ENCODE measurements around the gene CFAP43. TPM values are rescaled to one million over a fixed set of nuclear protein-coding genes. Genes with fewer than 3 reads are reported as not detected.
A peak's percentile ranks its signal among the peaks of the same experiment; 100 is the strongest.

Gene CFAP43
- total and polyA plus RNA-seq, 2 of the 8 experiments (the other 6 are each of a cell fraction or from before 2014, with no cell fraction given) = 0.11 to 0.27 TPM

GRCh38 chr10:104256335-104256961 lies 24.3 kb upstream of the CFAP43 start:
- Histone ChIP-seq H2BK12ac (ENCODE audit: low read depth, low read length) (no peak overlapping the region), H3K27me3 (replicated peaks in 1 of 4; ENCODE audit: control insufficient read depth in 3 of 4, extremely low read depth in 1 of 4, insufficient read depth in 3 of 4, low read length in 3 of 4) (peaks cover 0 to 9% (median 5%) of the 10 kb centered on the region in 4 experiments; a peak in 5 of 7 replicates), H4K91ac (replicated peaks; ENCODE audit: insufficient read length, low read length) (no peak overlapping the region), H3K9me3 (ENCODE audit: insufficient read depth in 2 of 2, low read depth in 1 of 2, low read length in 1 of 2) (no peaks in the 10 kb centered on the region), H3K56ac (replicated peaks; ENCODE audit: insufficient read length, low read depth, low read length) (no peak overlapping the region), H3K79me2 (ENCODE audit: control insufficient read depth in 1 of 2, insufficient read depth in 2 of 2, low read length in 2 of 2) (no peaks in the 10 kb centered on the region), H3K23me2 (ENCODE audit: low read depth, low read length) (peaks cover 9% of the 10 kb centered on the region), H4K20me1 (replicated peaks in 1 of 2; ENCODE audit: control insufficient read depth in 1 of 2, insufficient read depth in 2 of 2, low read length in 2 of 2) (peaks cover 2 to 10% of the 10 kb centered on the region in 2 experiments), H3K4me1 (replicated peaks in 1 of 4; ENCODE audit: control insufficient read depth in 3 of 4, insufficient read depth in 4 of 4, low read length in 3 of 4) (peaks cover 5 to 20% (median 16%) of the 10 kb centered on the region in 4 experiments), H2BK15ac (ENCODE audit: low read length) (no peak overlapping the region), H3K4me3 (ENCODE audit: extremely low read depth in 1 of 4, insufficient read depth in 2 of 4, low read depth in 3 of 4, low read length in 4 of 4) (no peak overlapping the region), H2AK5ac (ENCODE audit: low read depth, low read length) (no peak overlapping the region), H3K36me3 (ENCODE audit: control insufficient read depth in 2 of 4, insufficient read depth in 4 of 4, low read length in 3 of 4) (peaks cover 0 to 8% (median 3%) of the 10 kb centered on the region in 4 experiments; a peak in 4 of 8 replicates), H3K18ac (ENCODE audit: extremely low read depth, low read length) (no peak overlapping the region), H3K23ac (ENCODE audit: insufficient read length) (no peak overlapping the region), H4K5ac (ENCODE audit: insufficient read length, low read depth, low read length) (no peak overlapping the region), H3K79me1 (ENCODE audit: low read depth, low read length) (no peaks in the 10 kb centered on the region; the same call in 1 of the 2 replicates), H3K27ac (ENCODE audit: low read depth, low read length) (no peak overlapping the region), H4K8ac (ENCODE audit: extremely low read depth, insufficient read depth, low read length) (no peak overlapping the region), H3K4me2 (ENCODE audit: insufficient read depth in 1 of 2, low read depth in 2 of 2, low read length in 2 of 2) (peak overlapping the region in 1 of 2 experiments; percentile 93; a peak in 1 of 4 replicates), H2BK120ac (replicated peaks; ENCODE audit: low read depth, low read length) (no peak overlapping the region), H3K4ac (replicated peaks; ENCODE audit: insufficient read length, low read depth, low read length) (no peak overlapping the region), H3K9ac (replicated peaks in 1 of 4; ENCODE audit: extremely low read depth in 1 of 4, low read depth in 3 of 4, low read length in 3 of 4) (no peak overlapping the region), H2AFZ (ENCODE audit: low read length) (no peak overlapping the region), H3K14ac (ENCODE audit: insufficient read length) (no peak overlapping the region), H2BK5ac (ENCODE audit: low read depth, low read length) (no peak overlapping the region), H2BK20ac (ENCODE audit: low read length) (no peak overlapping the region)
- no peak for DNase-seq (ENCODE audit: low read depth in 1 of 2, low spot score in 2 of 2)
- CTCF ChIA-PET (ENCODE audit: partially characterized antibody) = interaction anchor here (0.6 to 1.5 kb wide), 6 partner anchors 11 to 595 kb away, joined by 3 to 7 read pairs (median 4); no protein-coding TSS in a partner anchor
- POLR2A ChIA-PET (ENCODE audit: partially characterized antibody) = interaction anchor here (1.0 to 7.7 kb wide), 4 partner anchors 13 to 135 kb away, joined by 3 to 81 read pairs (median 14); partner anchors contain the start of genes GSTO2 and SFR1
- 84% methylated on average over 1 of the region's 1 CpG; no CpG with 5 or more reads in 1 of the 2 experiments for WGBS, 2 experiments (ENCODE audit: extremely low coverage in 1 of 2, insufficient coverage in 1 of 2, insufficient read length in 1 of 2, insufficient replicate concordance in 2 of 2, low coverage in 1 of 2, low lambda C conversion rate in 2 of 2, missing lambda C conversion rate in 1 of 2)
- FAIRE-seq = no peak
- TF ChIP-seq KDM5A (IDR thresholded peaks at IDR 0.05; ENCODE audit: low read length) (no peak), CTBP2 (IDR thresholded peaks at IDR 0.05; ENCODE audit: borderline replicate concordance, insufficient read depth, insufficient read length, low read length) (no peak), BCL11A (IDR thresholded peaks at IDR 0.05; ENCODE audit: low read depth in 2 of 2, low read length in 2 of 2) (no peak), PHF8 (conservative IDR thresholded peaks at IDR 0.05; ENCODE audit: low read depth, low read length) (no peak), NANOG (IDR thresholded peaks at IDR 0.05; ENCODE audit: insufficient read depth, low read depth, low read length, poor library complexity, severe bottlenecking) (no peak), CBX5 (IDR thresholded peaks at IDR 0.05; ENCODE audit: low read depth, low read length) (no peak), EGR1 (IDR thresholded peaks at IDR 0.05; ENCODE audit: borderline replicate concordance, low read depth, low read length) (no peak), USF2 (IDR thresholded peaks at IDR 0.05; ENCODE audit: low read length) (no peak), CREB1 (IDR thresholded peaks at IDR 0.05) (no peak), EP300 (IDR thresholded peaks at IDR 0.05; ENCODE audit: borderline replicate concordance in 1 of 2, low read depth in 2 of 2, low read length in 2 of 2) (no peak), SAP30 (IDR thresholded peaks at IDR 0.05; ENCODE audit: insufficient read depth, insufficient replicate concordance, low read length) (no peak)

Measured in H1 (cell line).